Caco-2 (cell line): ENCODE data around the gene RBMS2. TPM values are rescaled to one million over a fixed set of nuclear protein-coding genes. Genes with fewer than 3 reads are reported as not detected.

Experiments used
- BruUV-seq: library from RNA; stranded (reverse); fragments of 400-500 nt; replicated peaks from 2 replicates; lab custom pipeline; 2021; lab: Mats Ljungman, UMichigan
- CTCF ChIA-PET: fragments of 300-600 bp; sonication (Branson Sonifier 250); formaldehyde crosslinking; loops from one replicate; lab custom pipeline; 2022; ENCODE audit warnings: antibody characterized with exemption; lab: Charles Lee
- POLR2A ChIA-PET: fragments of 300-600 bp; sonication (Branson Sonifier 250); formaldehyde crosslinking; loops from one replicate; lab custom pipeline; 2022; ENCODE audit warnings: antibody characterized with exemption; lab: Charles Lee
- DNase-seq, 2 experiments: peaks; one replicate each; pipeline versions ENCODE4 v3.0.0 to v3.0.0-alpha.2; 2020 to 2022
- H3K27me3 ChIP-seq: replicated peaks from 2 replicates; pipeline ENCODE4 v1.6.0; 2011; ENCODE audit warnings: low read length; ENCODE audit not compliant: control insufficient read depth, insufficient read depth
- H3K36me3 ChIP-seq: 2 replicates; pipeline ENCODE4 v1.5.1; 2011; ENCODE audit warnings: low read length; ENCODE audit not compliant: control insufficient read depth, insufficient read depth
- H3K4me1 ChIP-seq: fragments of 250-450 bp; sonication (Bioruptor Pico); 2 replicates; pipeline ENCODE4 v1.5.1; 2020; ENCODE audit warnings: mild to moderate bottlenecking
- H3K4me3 ChIP-seq: 2 replicates; pipeline ENCODE4 v1.5.1; 2011; ENCODE audit warnings: low read depth, mild to moderate bottlenecking, control low read depth, low read length
- H3K9me3 ChIP-seq: fragments of 250-450 bp; sonication (Bioruptor Pico); 2 replicates; pipeline ENCODE4 v1.5.1; 2020; ENCODE audit warnings: mild to moderate bottlenecking, moderate library complexity
- H3K27ac Mint-ChIP-seq: one replicate; pipeline ENCODE4 v1.8.0; 2022; ENCODE audit warnings: mixed read lengths; ENCODE audit not compliant: unreplicated experiment
- H3K27me3 Mint-ChIP-seq: one replicate; pipeline ENCODE4 v1.8.0; 2022; ENCODE audit warnings: mixed read lengths; ENCODE audit not compliant: insufficient read depth, unreplicated experiment
- H3K36me3 Mint-ChIP-seq: one replicate; pipeline ENCODE4 v1.8.0; 2022; ENCODE audit warnings: mild to moderate bottlenecking, mixed read lengths; ENCODE audit not compliant: insufficient read depth, unreplicated experiment
- H3K4me1 Mint-ChIP-seq: one replicate; pipeline ENCODE4 v1.8.0; 2022; ENCODE audit warnings: low read depth, mixed read lengths; ENCODE audit not compliant: unreplicated experiment
- H3K4me3 Mint-ChIP-seq: one replicate; pipeline ENCODE4 v1.8.0; 2022; ENCODE audit warnings: mild to moderate bottlenecking, moderate library complexity, mixed read lengths; ENCODE audit not compliant: unreplicated experiment
- H3K9me3 Mint-ChIP-seq: one replicate; pipeline ENCODE4 v1.8.0; 2022; ENCODE audit warnings: mixed read lengths; ENCODE audit not compliant: unreplicated experiment
- CTCF ChIP-seq, 2 experiments: fragments of 200-600 bp in 1 of 2; IDR thresholded peaks; 1 replicate in 1 of 2; 2 replicates in 1 of 2; pipeline versions ENCODE4 v1.5.1 to v1.8.0; 2011 to 2022; ENCODE audit warnings: antibody characterized with exemption in 1 of 2, control low read depth in 1 of 2, inconsistent platforms in 1 of 2, low read depth in 1 of 2, low read length in 1 of 2, mild to moderate bottlenecking in 1 of 2, moderate library complexity in 1 of 2; ENCODE audit not compliant: insufficient read depth in 1 of 2, severe bottlenecking in 1 of 2, unreplicated experiment in 1 of 2
- intact Hi-C: fragments of 100-400 bp; cut with micrococcal nuclease; formaldehyde crosslinking; loops from one replicate; pipeline ENCODE4 v1.10.0; 2022; ENCODE audit not compliant: unreplicated experiment
- total RNA-seq: library from RNA; stranded (reverse); gene quantifications from 2 replicates; pipeline ENCODE4 v1.2.3, GENCODE V29; 2022

Gene RBMS2
- total RNA-seq, 1 experiment from 2014 or later, result 39.5 TPM

GRCh38 chr12:56565510-56566101 is 44.0 kb downstream of the RBMS2 start:
- TF ChIP-seq CTCF (IDR thresholded peaks at IDR 0.05; ENCODE audit: insufficient read depth in 1 of 2, low read depth in 1 of 2, low read length in 1 of 2, severe bottlenecking in 1 of 2, unreplicated experiment in 1 of 2), result no peak
- no peaks in the 10 kb centered on the region for H3K27me3 ChIP-seq
- no peak overlapping the region for H3K4me3 ChIP-seq
- BruUV-seq, result no TSS peak
- Mint-ChIP-seq H3K27ac (no peak overlapping the region), H3K27me3 (no peaks in the 10 kb centered on the region), H3K36me3 (peaks cover 2% of the 10 kb centered on the region), H3K9me3 (no peaks in the 10 kb centered on the region), H3K4me1 (peaks cover 16% of the 10 kb centered on the region), H3K4me3 (no peak overlapping the region)
- no peaks in the 10 kb centered on the region; the same call in 1 of the 2 replicates for H3K36me3 ChIP-seq
- intact Hi-C loops, result no loop called here
- no peaks in the 10 kb centered on the region for H3K9me3 ChIP-seq
- DNase-seq, result peak in 1 of 2 experiments; percentile 8
- POLR2A ChIA-PET, result no interaction called here
- CTCF ChIA-PET, result interaction anchor here (0.5 to 1.0 kb wide), 4 partner anchors 14 to 274 kb away, joined by 3 to 5 read pairs (median 3); partner anchors contain the start of gene RBMS2
- no peaks in the 10 kb centered on the region for H3K4me1 ChIP-seq

GRCh38 chr12:56568146-56568545 is 46.5 kb downstream of the RBMS2 start:
- H3K27me3 Mint-ChIP-seq, result no peaks in the 10 kb centered on the region
- no peaks in the 10 kb centered on the region for H3K9me3 Mint-ChIP-seq
- BruUV-seq, result no TSS peak
- CTCF ChIA-PET, result interaction anchor here (0.7 kb wide), 1 partner anchor 19 kb away, joined by 5 read pairs; no protein-coding TSS in a partner anchor
- peaks cover 16% of the 10 kb centered on the region for H3K4me1 Mint-ChIP-seq
- H3K36me3 ChIP-seq, result no peaks in the 10 kb centered on the region; the same call in 1 of the 2 replicates
- TF ChIP-seq CTCF (IDR thresholded peaks at IDR 0.05; ENCODE audit: insufficient read depth in 1 of 2, low read depth in 1 of 2, low read length in 1 of 2, severe bottlenecking in 1 of 2, unreplicated experiment in 1 of 2), result no peak
- no peaks in the 10 kb centered on the region for H3K9me3 ChIP-seq
- H3K36me3 Mint-ChIP-seq, result peaks cover 15% of the 10 kb centered on the region
- no peak overlapping the region for H3K27ac Mint-ChIP-seq
- no peaks in the 10 kb centered on the region for H3K4me1 ChIP-seq
- no peak overlapping the region for H3K4me3 Mint-ChIP-seq
- no peak overlapping the region for H3K4me3 ChIP-seq
- intact Hi-C loops, result no loop called here
- no peaks in the 10 kb centered on the region for H3K27me3 ChIP-seq
- POLR2A ChIA-PET, result no interaction called here
- no peak for DNase-seq

GRCh38 chr12:56571121-56571520 is 49.5 kb downstream of the RBMS2 start:
- intact Hi-C loops, result no loop called here
- no peaks in the 10 kb centered on the region for H3K27me3 ChIP-seq
- no peaks in the 10 kb centered on the region for H3K9me3 ChIP-seq
- ChIA-PET CTCF (interaction anchor here (0.9 kb wide), 1 partner anchor 65 kb away, joined by 3 read pairs; no protein-coding TSS in a partner anchor), POLR2A (interaction anchor here (1.0 kb wide), 1 partner anchor 50 kb away, joined by 3 read pairs; the partner anchor contains the start of gene RBMS2)
- H3K4me1 ChIP-seq, result no peaks in the 10 kb centered on the region
- BruUV-seq, result no TSS peak
- no peak for TF ChIP-seq CTCF (IDR thresholded peaks at IDR 0.05; ENCODE audit: insufficient read depth in 1 of 2, low read depth in 1 of 2, low read length in 1 of 2, severe bottlenecking in 1 of 2, unreplicated experiment in 1 of 2)
- H3K27me3 Mint-ChIP-seq, result no peaks in the 10 kb centered on the region
- peaks cover 21% of the 10 kb centered on the region for H3K36me3 Mint-ChIP-seq
- DNase-seq, result peak; percentile 34 to 43
- H3K9me3 Mint-ChIP-seq, result no peaks in the 10 kb centered on the region
- H3K4me1 Mint-ChIP-seq, result peaks cover 16% of the 10 kb centered on the region
- no peak overlapping the region for H3K4me3 ChIP-seq
- no peak overlapping the region for H3K27ac Mint-ChIP-seq
- no peaks in the 10 kb centered on the region; the same call in 1 of the 2 replicates for H3K36me3 ChIP-seq
- no peak overlapping the region for H3K4me3 Mint-ChIP-seq
